SIG-M5 treated with dmso at 0.1 percent for 504 hours (cell line): ENCODE data around the gene KAZN.
A peak's percentile ranks its signal among the peaks of the same experiment; 100 is the strongest.

Source experiments
- DNase-seq: peaks from one replicate; lab custom pipeline; 2025; ENCODE audit not compliant: unreplicated experiment; lab: John Stamatoyannopoulos, UW

KAZN gene

DNA sequence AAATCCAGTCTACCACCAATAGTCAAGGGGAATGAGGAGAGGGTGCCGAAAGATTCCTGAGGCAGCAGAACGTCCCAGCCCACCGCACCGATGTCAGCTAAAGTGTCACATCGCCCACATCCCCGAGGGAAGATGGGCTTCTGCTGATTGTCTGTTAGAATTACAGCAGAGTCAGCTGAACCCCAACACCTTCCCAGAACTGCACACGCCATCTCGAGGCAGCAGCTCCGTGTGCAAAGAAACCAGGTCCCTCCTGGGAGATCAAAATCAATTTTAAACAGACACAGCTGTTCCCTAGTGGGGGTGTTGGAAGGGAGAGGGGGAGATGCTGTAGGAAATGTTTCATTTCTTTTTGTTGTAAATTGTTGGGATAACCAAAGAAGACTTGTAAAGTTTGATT, 12.8 kb upstream of the KAZN start:
- no peak for DNase-seq

GRCh38 chr1:14590411-14591180, 7.9 kb upstream of the KAZN start:
- no peak for DNase-seq

DNA sequence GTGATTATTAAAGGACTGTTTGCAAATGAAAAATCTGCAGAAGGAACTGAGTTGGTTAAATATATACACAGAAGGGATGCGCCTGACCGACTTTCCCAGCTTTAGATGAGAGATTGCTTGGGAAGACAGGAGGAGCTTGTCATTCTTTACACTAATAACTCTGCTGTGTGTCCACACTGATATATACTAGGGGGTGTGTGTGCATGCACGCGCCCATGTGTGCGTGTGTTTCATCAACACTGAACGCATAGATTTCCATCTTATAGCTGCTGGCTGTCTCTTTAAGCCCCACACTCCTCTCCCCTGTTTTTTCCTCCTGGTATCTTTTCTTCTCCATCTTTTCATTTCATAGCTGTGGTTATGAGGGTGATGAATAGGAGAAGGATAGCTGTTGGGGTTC, 6.9 kb upstream of the KAZN start:
- no peak for DNase-seq

GRCh38 chr1:14592004-14592631, 6.4 kb upstream of the KAZN start:
- DNase-seq, result no peak

DNA sequence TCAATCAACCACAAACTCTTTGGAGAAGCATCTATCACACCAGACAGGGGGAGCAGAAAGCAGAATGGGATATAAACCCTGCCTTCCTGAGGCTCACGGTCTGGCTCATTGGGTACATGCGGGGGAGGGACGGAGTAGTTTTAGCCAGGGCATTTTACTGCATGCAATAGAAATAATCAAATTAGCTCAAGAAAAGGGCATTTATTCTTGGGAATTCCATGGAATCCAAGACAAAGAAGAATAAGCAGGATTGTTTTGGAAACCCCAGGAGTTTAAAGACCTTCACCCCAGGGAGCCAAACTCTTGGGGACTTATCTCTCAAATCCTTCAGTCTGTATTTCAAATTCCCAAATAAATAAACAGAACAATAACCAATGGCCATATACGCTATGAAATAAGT, 5.2 kb upstream of the KAZN start:
- DNase-seq, result no peak

- no peak for DNase-seq
These were observed 4.4 kb upstream of the KAZN start for GRCh38 chr1:14594045-14594444.

DNA sequence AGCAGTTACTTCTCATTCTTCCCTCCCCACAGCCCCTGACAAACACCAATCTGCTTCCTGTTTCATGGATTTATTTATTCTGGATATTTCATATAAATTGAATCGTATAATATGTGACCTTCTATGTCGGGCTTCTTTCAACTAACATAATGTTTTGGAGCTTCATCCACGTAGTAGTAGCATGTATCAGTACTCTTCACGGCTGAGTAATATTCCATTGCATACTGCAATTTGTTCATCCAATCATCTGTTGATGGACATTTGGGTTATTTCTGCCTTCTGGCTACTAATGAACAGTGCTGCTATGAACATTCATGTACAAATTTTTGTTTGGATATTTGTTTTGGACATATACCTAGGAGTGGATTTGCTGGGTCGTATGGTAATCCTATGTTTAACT, 1.9 kb upstream of the KAZN start:
- no peak for DNase-seq

DNA sequence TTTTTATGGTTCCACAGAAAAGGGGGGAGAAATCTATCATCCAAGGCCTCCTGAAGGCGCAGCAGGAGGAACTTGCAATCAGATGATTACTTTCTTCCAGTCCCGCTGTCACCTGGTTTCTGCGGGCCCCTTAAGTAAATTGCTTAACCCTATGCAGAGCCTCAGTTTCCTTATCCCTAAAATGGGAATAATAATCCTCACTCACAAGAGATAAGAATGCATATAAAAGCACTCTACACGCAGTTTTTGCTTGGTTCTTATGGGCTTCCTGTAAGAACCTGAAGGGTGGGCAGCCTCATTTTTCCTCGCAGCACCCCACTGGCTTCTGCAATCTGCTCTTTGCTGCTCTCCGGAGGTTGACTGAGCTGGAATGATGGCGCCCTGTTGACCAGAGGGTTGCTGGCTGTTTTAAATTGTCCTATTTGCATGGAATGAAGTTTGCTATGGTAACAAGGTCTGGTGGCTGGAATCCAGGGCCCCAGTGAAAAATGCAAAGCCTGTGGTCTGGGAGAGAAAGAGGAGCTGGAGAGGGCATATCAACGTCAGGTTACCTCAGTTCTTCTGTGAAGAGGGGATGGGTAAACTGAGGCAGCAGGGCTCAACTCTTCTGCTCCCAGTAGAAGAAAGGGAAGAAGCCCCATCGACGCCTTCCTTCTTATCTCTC, 1.0 kb upstream of the KAZN start:
- DNase-seq, result no peak

DNA sequence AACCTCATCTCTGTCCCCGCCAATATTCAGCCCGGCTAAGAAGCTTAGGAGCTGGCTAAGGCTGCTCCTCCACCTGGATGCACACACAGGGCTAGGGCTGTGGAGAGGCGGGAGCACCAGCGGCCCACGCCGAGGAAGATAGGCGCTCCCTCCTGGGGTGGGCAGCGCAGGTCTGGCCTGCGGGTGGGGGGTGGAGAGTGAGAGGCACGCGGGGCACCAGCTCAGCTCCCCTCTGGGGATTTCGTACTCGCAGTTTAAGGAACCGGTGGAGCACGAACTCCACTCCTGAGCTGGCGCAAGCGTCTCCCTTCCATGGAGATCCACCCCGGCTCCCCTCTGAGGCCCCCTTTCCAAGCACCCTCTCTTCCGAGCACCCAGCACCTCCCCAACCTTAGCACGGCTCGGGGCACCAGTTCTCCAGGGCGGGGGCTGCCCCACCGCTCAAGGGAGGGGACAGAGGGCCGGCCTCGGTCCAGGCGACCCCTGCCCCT, 433 bp upstream of the KAZN start:
- no peak for DNase-seq

DNA sequence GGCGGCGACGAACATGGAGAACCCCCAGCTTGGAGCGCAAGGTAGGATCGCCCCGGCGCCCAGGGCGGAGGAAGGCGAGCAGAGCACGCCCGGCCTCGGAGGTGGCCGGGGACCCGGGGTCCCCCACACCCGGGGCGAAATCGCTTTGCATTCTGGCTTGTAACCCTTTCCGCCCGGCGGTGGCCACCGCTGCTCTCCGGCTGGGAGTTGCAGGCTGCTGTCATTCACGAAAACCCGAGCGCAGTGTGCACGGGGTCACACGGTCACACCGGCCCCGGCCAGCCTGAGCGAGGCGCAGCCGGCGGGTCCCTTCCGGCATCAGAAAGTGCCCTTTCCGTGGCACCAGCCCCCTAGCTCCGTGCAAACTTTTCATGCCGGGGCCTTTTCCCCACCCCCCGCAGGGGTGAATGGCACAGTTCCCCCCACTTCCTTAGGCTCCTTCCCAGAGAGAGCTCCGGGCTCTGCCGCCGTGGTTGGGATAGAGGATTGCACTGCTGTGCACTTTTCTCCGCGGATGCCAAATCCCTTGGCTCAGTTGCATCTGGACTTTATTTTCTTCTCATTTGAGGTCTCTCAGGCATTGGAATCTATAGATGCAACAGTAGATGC, 802 bp downstream of the KAZN start:
- DNase-seq, result no peak

- no peak for DNase-seq
These were observed 1.3 kb downstream of the KAZN start for GRCh38 chr1:14599800-14600199.

DNA sequence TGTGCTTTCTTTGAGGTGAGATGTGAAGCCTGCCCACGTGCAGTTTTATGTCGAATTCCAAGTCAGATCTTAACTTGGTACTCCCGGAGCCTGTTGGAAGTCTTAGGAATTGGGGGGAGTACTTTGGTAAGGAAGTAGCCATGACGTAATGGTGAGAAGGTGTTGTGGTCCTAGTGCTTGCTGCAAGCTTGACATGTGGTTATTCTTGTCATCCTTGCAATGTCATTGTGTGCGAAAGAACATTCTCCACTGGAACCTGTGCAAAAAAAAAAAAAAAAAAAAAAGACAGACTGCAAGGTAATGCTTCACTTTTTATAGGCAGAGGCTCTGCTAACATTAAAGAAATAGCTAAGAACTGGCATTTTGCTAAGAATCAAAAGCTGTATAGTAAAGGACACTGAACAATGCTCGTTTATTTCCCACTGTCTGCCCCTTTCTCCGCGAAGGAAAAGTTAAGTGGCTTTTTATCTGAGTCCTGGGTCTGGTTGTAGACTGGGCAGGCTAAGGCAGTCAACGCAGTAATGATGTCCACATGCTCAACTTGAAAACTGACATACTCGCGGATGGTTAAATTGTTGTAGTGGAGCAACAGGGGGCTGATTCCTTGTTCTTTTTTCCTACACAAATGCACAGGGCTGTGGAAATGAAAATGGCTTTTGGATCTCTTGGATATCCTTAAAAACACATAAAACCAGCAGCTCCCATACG, 2.1 kb downstream of the KAZN start:
- no peak for DNase-seq

GRCh38 chr1:14602136-14602535, 3.7 kb downstream of the KAZN start:
- no peak for DNase-seq

- no peak for DNase-seq
These were observed 5.2 kb downstream of the KAZN start for GRCh38 chr1:14603645-14604044.

GRCh38 chr1:14604414-14604813, 5.9 kb downstream of the KAZN start:
- DNase-seq, result no peak

DNA sequence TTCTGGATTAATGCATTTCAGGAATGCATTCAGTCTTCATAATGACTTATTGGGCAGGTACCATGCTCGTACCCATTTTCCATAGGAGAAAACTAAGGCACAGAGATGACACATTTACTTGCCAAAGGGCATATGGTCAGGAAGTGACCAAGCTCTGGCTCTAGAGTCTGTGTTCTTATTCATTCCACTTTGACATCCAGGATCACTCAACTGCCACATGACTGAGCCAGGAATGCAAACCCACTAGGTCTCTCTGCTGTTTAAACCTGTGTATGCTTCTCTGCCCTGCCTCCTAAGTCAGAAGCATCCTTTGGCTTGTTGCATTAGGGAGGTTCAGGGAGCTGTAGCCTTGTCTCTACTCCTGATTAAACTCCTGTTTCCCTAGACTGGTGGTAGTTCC, 7.5 kb downstream of the KAZN start:
- no peak for DNase-seq

DNA sequence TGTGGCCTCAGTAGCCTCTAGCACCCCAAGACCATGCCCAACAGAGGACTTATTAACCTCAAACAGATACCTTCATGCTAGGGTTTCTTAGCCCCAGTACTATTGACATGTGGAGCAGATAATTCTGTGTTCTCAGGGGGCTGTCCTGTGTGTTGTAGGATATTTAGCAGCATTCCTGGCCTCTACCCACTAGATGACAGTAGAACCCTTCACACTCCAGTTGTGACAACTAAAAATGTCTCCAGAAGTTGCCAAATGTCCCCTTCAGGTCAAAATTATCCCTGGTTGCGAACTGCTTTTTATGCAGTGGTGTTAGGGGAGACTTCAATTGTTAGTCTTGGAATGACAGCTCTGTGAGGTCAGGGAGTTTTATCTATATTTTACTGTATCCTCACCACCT, 8.1 kb downstream of the KAZN start:
- DNase-seq, result peak; percentile 4

- DNase-seq, result no peak
These were observed 8.8 kb downstream of the KAZN start for GRCh38 chr1:14607295-14607694.

DNA sequence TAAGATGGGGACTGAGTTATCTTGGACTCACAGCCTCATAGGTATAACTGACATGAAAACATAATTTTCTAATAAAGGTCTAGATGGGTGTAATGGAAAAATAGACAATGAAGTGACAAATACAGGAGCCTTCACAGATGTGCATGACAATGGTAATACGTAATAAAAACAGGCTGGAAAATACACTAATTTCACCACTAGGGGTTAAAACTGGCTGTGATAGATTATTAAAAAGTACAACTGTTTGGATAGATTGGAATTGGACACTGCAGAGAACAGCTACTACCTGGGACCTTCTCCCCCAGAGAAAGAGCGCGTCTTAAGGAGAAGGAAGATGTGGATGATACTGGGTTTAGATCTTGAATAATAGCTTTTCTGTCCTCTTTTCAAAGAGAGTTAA, 9.8 kb downstream of the KAZN start:
- no peak for DNase-seq

DNA sequence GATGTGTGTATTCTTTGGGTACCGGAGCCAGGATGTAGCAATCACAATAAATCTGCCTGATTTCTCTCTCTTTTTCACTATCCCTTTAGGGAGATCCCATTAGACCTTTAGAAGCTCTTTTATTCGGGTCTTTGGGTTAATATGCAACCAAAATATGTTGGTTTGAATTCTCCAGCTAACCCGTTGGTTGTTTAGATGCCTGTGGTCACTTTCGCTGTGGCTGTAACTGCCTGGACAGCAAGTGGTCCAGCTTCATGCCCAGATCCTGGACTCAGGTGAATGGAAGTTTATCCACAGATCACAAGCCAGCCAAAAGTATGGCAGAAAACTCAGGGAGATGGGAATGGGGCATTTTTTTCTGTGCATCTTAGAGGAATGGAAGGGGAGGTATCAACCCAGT, 12.3 kb downstream of the KAZN start:
- DNase-seq, result no peak

DNA sequence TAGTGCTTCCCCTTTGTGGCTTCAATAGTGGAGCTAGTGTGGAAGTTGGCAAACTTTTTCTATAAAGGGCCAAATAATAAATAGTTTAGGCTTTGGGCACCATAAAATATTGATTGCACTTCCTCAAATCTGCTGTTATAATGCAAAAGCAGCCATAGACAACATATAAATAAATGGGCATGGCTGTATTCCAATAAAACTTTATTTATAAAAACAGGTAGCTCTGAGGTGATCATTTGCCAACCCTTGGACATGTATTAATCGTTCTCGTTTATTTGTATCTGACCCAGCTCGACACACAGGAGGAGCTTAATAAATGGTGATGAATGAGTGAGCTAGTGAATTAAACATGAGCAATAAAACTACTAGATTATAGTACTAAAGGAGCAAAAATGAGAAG, 13.3 kb downstream of the KAZN start:
- DNase-seq, result no peak
